ENCODE measurements around the gene NDRG4.

DNA sequence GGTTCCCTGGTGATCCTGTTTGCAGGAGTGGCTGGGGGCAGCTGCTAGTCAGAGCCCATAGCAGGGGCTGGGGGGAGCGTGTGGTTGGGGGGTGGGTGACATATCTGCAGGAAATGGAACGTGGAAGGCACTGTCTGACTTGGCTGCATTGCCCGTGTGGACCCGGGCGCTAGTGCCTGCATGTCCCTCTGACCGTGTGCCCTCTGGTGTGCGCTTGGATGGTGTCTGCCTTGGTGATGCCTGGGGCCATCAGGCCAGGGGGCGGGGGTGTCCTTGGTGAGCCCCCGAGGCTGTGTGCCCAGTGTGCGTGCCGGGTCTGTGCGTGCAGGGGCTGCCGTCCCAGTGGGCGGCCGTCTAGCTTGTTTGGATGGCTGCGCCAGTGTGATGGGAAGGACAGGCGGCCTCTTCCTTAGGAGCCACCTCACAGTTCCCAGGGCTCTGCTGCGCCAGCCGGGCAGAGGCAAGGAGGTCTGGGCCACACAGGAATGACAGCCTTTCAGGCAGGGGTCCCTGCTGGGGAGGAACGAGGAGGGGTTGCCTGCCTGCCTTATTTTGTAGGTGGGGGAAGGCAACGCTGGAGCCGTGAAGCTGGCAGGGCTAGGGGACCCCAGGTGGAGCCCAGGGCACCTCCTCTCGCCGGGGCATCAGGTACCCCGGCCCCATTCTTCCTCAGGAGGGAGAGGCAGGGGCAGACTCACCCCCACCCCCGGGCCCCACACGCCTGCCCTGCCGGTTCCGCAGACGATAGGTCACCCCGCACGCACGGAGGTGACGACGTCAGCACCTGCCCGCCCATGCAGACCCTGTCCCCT lies 693 bp downstream of the NDRG4 start:
- TF ChIP-seq, protein P1, sequence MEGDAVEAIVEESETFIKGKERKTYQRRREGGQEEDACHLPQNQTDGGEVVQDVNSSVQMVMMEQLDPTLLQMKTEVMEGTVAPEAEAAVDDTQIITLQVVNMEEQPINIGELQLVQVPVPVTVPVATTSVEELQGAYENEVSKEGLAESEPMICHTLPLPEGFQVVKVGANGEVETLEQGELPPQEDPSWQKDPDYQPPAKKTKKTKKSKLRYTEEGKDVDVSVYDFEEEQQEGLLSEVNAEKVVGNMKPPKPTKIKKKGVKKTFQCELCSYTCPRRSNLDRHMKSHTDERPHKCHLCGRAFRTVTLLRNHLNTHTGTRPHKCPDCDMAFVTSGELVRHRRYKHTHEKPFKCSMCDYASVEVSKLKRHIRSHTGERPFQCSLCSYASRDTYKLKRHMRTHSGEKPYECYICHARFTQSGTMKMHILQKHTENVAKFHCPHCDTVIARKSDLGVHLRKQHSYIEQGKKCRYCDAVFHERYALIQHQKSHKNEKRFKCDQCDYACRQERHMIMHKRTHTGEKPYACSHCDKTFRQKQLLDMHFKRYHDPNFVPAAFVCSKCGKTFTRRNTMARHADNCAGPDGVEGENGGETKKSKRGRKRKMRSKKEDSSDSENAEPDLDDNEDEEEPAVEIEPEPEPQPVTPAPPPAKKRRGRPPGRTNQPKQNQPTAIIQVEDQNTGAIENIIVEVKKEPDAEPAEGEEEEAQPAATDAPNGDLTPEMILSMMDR (conservative IDR thresholded peaks at IDR 0.05; ENCODE audit: low read length): no peak
- no peak for TF ChIP-seq EZH2phosphoT487 (IDR thresholded peaks at IDR 0.05; ENCODE audit: borderline replicate concordance)
